Ectodermal cell (in vitro differentiated cells): ENCODE measurements around the gene RGS3.

ENCODE experiments used
- H3K27ac ChIP-seq: 2 replicates; pipeline ENCODE4 v1.7.0; 2013; ENCODE audit warnings: mild to moderate bottlenecking, low read depth, low read length; ENCODE audit not compliant: insufficient read depth, poor library complexity, severe bottlenecking
- H3K27me3 ChIP-seq: 2 replicates; pipeline ENCODE4 v1.7.0; 2013; ENCODE audit warnings: mild to moderate bottlenecking, low read length; ENCODE audit not compliant: insufficient read depth, control insufficient read depth, poor library complexity, severe bottlenecking
- H3K36me3 ChIP-seq: one replicate; pipeline ENCODE4 v1.7.0; 2013; ENCODE audit warnings: low read length; ENCODE audit not compliant: control insufficient read depth, insufficient read depth
- H3K4me1 ChIP-seq: one replicate; pipeline ENCODE4 v1.7.0; 2013; ENCODE audit warnings: low read length; ENCODE audit not compliant: control insufficient read depth, insufficient read depth
- H3K4me3 ChIP-seq: 2 replicates; pipeline ENCODE4 v1.7.0; 2013; ENCODE audit warnings: low read depth, low read length, control low read depth; ENCODE audit not compliant: insufficient read depth
- H3K9me3 ChIP-seq: 2 replicates; pipeline ENCODE4 v1.7.0; 2013; ENCODE audit warnings: mild to moderate bottlenecking, low read length, moderate library complexity; ENCODE audit not compliant: control insufficient read depth
- WGBS, 2 experiments: methylation state at CpG; one replicate each; pipeline ENCODE4 v1.1.7; 2013; ENCODE audit warnings: missing lambda C conversion rate in 2 of 2; 5-methylcytosine and 5-hydroxymethylcytosine counted together

RGS3 gene

DNA sequence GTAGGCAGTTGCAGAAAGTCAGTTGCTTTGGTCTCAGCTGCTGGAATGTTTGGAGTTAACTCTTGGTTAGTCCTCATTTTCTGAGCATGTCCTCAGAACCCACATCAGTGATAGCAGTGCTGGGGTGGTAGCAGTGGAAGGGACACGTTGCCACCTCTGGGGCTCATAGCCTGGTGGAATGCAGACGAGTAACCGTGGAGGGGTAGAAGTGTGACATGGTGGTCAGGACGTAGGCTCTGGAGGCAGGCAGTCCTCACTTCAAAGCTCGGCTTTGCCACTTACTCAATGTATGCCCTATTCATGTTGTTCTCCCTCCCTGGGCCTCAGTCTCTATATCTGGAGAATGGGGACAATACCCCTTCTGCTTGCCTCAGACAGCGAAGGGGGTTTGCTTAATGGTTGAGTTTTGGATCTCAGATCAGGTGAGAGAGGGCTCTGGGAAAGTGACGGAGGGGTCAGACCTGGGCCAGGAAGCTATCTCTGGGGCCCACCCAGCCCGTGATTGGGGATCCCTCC, 62.8 kb downstream of the RGS3 start:
- H3K4me1 ChIP-seq: peaks cover 11% of the 10 kb centered on the region
- H3K9me3 ChIP-seq: no peaks in the 10 kb centered on the region
- 90 to 92% methylated on average over 8 of the region's 8 CpGs for WGBS, 2 experiments
- no peak overlapping the region for H3K27ac ChIP-seq
- H3K4me3 ChIP-seq: no peak overlapping the region
- no peaks in the 10 kb centered on the region for H3K27me3 ChIP-seq
- H3K36me3 ChIP-seq: no peaks in the 10 kb centered on the region

DNA sequence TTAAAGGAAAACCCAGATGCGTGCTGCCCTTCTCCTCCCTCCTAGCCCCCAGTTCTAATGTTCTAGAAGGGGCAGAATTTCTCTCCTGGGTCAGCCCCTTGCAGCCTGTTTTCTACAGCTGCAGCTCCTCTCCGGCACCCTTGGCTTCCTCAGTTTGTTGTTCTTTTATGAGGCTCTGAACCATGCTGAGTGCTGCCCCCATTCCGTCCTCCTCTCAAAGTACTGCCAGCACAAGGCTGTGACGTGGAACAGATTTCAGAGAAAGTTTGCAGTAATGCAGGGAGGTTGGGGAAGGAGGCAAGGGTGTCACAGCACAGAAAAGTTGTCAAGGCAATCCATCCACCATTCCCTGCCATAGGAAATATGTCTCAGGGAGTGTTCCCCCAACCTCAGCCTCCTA, 63.3 kb downstream of the RGS3 start:
- no peaks in the 10 kb centered on the region for H3K9me3 ChIP-seq
- no peak overlapping the region for H3K27ac ChIP-seq
- WGBS, 2 experiments: 56% methylated on average over 4 of the region's 4 CpGs
- no peaks in the 10 kb centered on the region for H3K27me3 ChIP-seq
- H3K4me1 ChIP-seq: peaks cover 11% of the 10 kb centered on the region
- H3K4me3 ChIP-seq: no peak overlapping the region
- H3K36me3 ChIP-seq: no peaks in the 10 kb centered on the region

DNA sequence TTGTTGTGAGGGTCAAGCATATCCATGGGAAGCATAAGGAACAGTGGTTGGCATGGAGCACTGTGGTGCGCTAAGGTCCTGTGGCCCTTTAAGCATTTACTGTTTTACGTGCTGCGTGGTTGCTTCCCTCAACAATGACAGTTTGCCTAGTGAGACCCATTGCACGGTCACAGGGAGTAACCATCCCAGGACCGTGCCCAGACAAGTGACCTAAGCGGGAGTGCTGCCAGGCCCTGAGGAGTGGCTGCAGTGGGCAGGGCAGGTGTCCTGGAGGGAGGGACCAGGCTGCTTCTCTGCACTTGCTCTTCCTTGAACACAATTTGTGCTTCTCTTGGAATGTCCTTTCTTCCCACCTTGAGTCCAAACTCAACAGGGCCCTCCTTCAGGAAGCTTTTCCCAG, 64.6 kb downstream of the RGS3 start:
- Histone ChIP-seq H3K4me1 (peaks cover 11% of the 10 kb centered on the region), H3K4me3 (no peak overlapping the region), H3K27me3 (no peaks in the 10 kb centered on the region), H3K9me3 (no peaks in the 10 kb centered on the region), H3K27ac (no peak overlapping the region), H3K36me3 (no peaks in the 10 kb centered on the region)
- WGBS, 2 experiments: 95 to 96% methylated on average over 6 of the region's 6 CpGs

DNA sequence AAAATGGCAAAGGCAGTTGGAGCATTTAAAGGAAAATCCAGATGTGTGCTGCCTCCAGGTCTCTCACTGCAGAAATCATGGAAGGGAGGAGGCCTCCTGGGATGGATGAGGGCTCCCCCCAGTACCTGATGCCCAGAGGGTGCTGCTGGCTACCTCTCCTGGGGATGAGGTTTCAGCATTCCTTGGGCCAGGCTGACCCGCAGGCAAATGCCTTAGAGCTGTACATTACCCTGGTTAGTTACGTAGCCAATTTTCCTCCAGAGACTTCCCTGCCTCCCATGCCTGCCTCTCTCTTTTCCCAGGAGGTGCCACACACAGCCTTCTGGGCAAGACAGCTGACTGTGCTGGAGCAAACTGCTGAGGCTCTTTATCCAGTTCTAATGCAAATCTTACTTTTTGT, 65.3 kb downstream of the RGS3 start:
- Histone ChIP-seq H3K9me3 (no peaks in the 10 kb centered on the region), H3K36me3 (no peaks in the 10 kb centered on the region), H3K4me1 (peaks cover 14% of the 10 kb centered on the region), H3K27me3 (no peaks in the 10 kb centered on the region), H3K27ac (no peak overlapping the region), H3K4me3 (no peak overlapping the region)
- WGBS, 2 experiments: 93 to 96% methylated on average over 2 of the region's 2 CpGs

DNA sequence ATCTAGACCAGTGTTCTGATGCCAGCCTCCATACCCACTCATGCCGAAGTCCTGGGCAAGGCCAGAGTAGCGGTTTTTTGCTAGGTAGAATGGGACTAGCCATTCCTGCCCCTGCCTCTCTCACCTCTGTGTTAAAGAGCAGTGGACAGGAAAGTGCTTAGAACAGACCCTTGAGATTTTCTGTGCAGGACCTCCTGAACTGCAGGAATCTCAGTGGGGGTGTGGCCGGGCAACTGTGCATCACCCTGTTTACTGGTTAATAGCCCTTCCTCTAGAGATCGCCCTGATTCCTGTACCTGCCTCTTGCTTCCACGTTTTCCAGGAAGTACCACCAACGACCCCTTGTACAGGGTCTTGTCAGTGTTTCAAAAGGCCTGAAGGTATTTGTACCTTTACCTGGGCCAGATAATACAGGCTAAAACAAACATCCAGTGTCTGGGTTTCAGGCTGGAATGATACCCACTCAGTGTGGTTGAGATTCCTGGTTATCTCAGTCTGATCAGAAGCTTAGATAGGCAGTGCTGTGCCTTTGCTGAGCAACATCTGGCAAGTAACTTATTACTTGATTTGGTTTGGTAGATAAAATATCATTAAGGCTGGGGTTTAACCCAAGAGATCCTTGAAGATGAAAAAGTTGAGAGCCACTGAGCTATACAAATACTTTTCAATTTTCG, 65.9 kb downstream of the RGS3 start:
- Histone ChIP-seq H3K4me1 (peaks cover 15% of the 10 kb centered on the region), H3K9me3 (no peaks in the 10 kb centered on the region), H3K36me3 (no peaks in the 10 kb centered on the region), H3K27me3 (no peaks in the 10 kb centered on the region), H3K27ac (no peak overlapping the region), H3K4me3 (no peak overlapping the region)
- 93 to 94% methylated on average over 7 of the region's 7 CpGs for WGBS, 2 experiments

DNA sequence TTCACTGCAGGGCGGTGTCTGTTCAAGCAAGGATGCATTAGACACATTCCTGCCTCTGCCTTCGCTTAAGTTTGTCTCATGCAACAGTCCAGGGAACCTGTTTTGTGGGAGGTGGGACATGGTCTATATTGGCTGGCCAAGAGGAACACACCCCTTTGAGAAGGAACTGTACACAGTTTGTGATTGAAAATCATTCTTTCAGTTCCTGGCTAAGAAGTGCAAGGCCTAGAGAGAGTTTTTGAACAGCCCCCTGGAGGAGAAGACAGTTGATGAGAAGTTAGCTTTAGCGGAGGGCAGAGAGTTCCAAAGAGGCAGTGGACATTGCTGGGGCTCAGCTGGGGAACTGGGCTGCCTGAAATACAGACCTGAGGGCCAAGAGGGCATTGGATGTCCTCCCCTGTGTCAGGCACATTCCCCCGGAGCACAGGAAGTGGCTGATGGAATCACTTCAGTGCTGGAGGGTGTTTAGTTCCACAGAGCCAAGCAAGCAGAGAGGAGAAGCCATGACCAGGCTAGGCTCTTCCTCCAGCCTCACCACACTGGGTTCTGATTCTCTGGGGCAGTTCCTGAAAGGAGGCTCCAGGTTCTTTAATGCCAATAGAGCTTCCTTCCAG, 66.6 kb downstream of the RGS3 start:
- peaks cover 13% of the 10 kb centered on the region for H3K4me1 ChIP-seq
- H3K9me3 ChIP-seq: no peaks in the 10 kb centered on the region
- H3K27me3 ChIP-seq: no peaks in the 10 kb centered on the region
- no peak overlapping the region for H3K4me3 ChIP-seq
- WGBS, 2 experiments: 94 to 97% methylated on average over 4 of the region's 4 CpGs
- no peaks in the 10 kb centered on the region for H3K36me3 ChIP-seq
- H3K27ac ChIP-seq: no peak overlapping the region

DNA sequence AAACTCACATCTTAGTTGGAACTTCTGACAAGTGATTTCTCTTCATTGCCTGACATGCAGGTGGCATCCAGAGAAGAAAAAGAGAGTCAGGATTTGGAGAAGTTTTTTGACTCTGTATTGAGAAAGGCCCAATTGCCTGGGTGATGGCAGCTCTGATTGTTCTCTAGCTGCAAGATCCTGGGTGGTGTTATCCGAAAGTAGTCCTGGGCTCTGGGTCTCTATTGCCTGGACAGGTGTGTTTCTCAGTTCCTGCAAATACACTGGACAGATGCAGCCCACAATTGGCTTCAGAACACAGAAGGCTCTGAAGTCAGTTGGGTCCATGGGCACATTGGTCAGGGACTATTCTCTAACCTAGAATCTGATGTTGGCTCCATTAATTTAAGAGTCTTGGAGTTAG, 67.4 kb downstream of the RGS3 start:
- no peak overlapping the region for H3K4me3 ChIP-seq
- no peak overlapping the region for H3K27ac ChIP-seq
- 95% methylated on average over 1 of the region's 1 CpG for WGBS, 2 experiments
- no peaks in the 10 kb centered on the region for H3K36me3 ChIP-seq
- H3K9me3 ChIP-seq: no peaks in the 10 kb centered on the region
- H3K27me3 ChIP-seq: no peaks in the 10 kb centered on the region
- H3K4me1 ChIP-seq: peaks cover 12% of the 10 kb centered on the region

DNA sequence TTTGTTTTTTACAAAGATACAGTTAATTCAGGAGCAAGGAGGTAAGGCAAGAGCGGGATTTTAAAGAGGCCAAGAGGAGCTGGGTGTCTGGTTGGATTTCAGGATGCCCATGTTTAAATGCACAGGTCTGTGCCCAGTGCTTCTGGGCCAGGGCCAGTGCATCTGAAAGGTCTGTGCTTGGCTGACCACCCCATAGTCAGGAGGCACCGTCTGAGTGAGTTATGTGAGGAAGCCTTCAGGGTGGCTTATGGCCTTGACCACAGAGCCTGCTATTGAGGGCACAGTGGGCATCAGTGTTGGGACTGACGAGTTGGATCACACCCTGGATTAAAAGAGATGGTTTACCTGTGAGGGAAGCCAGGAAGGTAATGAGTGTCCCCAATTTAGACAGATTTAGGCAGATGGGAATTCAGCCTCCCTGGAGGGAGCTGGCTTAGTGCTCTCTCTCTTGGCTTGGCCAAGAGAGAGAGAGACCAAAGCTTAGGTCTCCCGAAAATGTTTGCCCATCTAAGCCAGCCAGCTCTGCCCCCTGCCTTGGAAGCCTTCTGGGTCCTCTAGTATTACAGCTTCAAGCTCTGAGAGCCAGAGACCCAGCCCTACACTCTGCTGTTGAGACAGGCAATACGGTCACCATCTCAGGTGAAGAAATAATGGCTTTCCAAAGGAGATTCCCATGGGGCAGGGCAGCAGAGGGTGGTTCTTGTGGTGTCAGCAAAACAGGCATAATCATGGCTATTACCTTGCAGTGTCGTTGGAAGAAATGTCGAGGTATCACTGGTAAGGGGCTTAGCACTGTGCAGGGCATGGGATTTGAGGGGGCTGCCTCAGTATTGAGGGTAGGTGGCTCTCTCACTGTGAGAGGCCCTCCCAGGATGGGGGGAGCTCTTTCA, 68.6 kb downstream of the RGS3 start:
- Histone ChIP-seq H3K4me3 (no peak overlapping the region), H3K4me1 (peaks cover 16% of the 10 kb centered on the region), H3K27me3 (no peaks in the 10 kb centered on the region), H3K36me3 (no peaks in the 10 kb centered on the region), H3K9me3 (no peaks in the 10 kb centered on the region), H3K27ac (no peak overlapping the region)
- WGBS, 2 experiments: 93% methylated on average over 7 of the region's 7 CpGs

DNA sequence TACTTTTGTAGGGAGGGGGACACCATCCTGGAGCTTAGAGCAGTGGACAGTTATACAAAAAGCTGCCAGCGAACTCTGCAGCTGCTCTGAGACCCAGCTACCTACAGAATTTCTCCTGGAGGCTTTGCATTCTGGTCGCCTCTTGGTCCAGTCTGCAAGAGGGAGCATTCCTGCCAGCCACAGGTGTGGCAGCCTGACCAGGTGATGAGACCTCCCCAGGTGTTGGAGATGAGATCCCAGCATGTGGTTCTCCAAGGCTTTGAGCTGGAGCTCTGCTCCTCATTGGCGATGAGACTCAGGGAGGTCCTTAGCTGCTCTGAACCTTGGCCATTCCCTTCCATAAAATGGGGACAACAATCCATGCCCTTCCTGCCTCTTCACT, 69.3 kb downstream of the RGS3 start:
- Histone ChIP-seq H3K9me3 (no peaks in the 10 kb centered on the region), H3K36me3 (no peaks in the 10 kb centered on the region), H3K4me3 (no peak overlapping the region), H3K27ac (no peak overlapping the region), H3K27me3 (no peaks in the 10 kb centered on the region), H3K4me1 (peaks cover 16% of the 10 kb centered on the region)
- WGBS, 2 experiments: 94 to 95% methylated on average over 3 of the region's 3 CpGs
